Epidermal melanocyte (primary cell): ENCODE measurements around the gene NDUFV3.
"Not testable (repeated sequence)": the region's sequence is repeated elsewhere in the genome, so short reads cannot be mapped to it uniquely, and the experiment has no call there.

ENCODE experiments used
- DNase-seq: peaks from one replicate; pipeline ENCODE4 v3.0.0; 2011; ENCODE audit warnings: low spot score; ENCODE audit not compliant: insufficient read length

The NDUFV3 gene

GRCh38 chr21:42887326-42887725 lies 5.8 kb upstream of the NDUFV3 start:
- no peak for DNase-seq

DNA sequence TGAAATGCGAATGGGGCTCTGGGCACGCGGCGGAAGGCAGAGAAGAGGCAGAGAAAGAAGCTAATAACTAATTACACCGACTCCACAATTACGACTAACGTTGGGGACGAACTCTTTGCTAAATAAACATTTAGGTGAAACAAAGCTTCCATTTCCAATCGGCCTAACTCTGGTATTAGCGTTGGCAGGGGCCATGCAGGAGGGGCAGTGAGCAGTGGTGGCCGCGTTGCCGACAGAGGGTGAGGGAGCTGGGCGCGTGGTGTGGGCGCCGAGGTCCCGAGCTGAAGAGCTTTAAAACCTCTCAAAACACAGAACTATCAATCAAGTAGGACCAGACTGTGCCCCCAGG lies 553 bp upstream of the NDUFV3 start:
- no peak for DNase-seq

DNA sequence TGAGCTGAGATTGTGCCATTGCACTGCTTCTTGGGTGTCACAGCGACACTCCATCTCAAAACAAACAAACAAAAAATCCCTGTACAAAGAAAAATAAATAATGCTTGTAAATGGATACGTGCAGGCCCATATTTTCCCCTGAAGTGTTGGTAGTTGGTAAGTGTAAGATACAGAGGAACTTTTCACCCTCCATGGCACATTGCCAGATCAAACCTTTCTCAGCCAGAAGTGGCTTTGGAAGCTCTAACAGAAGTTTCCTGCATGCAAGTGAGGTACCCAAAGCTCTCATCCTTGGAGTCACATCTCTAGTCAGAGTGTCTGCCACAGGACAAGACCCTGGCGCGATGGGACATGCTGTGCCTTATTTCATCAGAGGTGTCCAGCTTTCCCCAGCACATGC lies 7.3 kb downstream of the NDUFV3 start:
- no peak for DNase-seq

GRCh38 chr21:42903817-42904216 lies 10.7 kb downstream of the NDUFV3 start:
- no peak for DNase-seq

DNA sequence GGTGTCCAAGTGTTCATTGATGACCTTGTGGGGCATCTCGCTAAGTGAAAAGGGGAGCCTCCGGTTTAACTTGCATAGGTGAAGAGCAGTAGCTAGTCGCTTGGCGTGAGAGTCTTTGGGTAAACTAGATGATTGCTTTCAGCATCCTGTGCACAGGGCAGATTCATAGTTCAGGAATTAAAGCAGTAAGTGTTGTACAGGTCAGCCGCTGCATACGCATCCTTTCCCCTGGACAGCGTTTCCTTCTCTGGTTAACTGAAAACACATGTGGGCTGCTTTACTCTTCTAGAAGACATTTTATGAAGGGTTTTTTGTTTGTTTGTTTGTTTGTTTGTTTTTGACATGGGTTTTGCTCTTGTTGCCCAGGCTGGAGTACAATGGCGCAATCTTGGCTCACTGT lies 12.1 kb downstream of the NDUFV3 start:
- DNase-seq: no peak

DNA sequence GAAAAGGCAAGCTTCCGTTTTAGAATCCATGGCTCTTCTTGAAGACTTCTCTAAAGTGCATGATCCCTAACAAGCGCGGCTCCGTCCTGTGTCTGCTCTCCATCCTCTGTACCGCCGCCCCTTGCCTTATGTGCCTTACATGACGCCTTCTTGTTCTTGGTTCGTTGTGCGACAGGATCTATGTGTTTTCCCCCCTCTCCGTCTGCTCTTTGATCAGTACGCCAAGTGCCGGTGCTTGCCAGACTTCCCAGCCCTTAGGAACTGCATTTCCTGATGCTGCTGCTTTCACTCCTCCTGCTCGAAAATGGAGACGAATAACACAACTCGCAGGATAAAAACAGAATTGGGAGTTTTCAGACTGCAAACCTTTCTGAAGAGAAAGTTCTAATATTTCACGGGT lies 13.1 kb downstream of the NDUFV3 start:
- no peak for DNase-seq

GRCh38 chr21:42908484-42908883 lies 15.4 kb downstream of the NDUFV3 start:
- DNase-seq: not testable (repeated sequence)

DNA sequence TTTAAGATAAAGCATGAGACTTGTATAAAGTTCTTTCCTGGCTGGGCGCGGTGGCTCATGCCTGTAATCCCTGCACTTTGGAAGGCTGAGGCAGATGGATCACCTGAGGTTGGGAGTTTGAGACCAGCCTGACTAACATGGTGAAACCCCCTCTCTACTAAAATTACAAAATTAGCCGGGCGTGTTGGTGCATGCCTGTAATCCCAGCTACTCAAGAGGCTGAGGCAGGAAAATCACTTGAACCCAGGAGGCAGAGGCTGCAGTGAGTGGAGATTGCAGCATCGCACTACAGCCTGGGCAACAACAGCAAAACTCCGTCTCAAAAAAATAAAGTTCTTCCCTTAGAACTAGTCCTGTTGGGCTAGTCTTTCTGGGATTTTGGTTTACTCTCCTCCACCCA lies 18.8 kb downstream of the NDUFV3 start:
- not testable (repeated sequence) for DNase-seq

DNA sequence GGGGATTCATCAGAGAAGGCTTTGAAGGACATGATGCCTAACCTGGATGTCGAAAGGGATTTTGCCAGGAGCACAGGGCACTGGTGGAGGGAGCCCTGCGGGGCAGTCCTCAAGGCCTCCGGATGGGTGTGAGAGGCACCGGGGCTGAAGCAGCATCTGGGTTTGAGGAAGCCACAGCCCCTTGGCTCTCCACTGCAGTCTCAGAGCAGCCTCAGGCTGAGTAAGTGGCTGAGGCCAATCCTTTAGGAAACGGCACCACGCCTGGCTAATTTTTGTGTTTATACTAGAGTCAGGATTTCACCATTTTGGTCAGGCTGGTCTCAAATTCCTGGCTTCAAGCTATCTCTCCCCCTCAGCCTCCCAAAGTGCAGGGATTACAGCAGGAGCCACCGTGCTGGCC lies 20.4 kb downstream of the NDUFV3 start:
- no peak for DNase-seq

DNA sequence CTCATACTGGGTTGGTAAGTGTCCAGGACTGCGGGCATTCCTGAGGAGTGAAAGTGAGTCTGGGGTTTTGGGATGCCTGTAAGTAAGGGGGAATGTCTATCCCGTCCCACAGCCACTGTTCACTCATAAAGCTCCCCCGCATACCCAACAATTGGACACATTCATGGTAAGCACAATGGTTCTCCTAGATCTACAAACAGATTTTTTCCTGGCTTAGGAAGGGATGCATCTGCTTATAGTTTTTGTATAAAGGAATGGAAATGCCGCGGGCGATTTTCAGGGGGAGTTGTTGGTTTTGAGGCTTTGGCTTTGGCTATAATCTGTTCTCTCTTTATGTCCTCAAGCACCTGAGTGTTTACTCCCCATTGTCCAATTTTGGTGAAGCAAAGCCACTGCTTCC lies 25.2 kb downstream of the NDUFV3 start:
- no peak for DNase-seq

DNA sequence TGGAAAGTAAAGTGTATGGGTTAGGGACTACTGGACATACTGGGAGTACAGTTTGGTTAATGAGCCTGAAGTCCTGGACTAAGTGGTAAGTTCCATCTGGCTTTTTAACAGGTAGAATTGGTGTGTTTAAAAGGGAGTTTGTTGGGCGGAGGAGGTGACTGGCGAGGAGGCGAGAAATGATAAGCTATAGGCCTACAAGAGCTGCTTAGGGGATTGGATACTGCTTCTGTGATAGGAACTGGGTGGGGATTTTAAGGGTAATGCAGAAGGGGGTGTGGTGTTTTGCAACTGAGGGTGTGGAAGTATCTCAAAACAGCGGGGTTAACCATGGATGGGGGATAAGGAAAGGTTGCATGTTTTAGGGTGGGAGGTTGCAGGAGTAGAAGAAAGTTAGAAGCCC lies 28.8 kb downstream of the NDUFV3 start:
- no peak for DNase-seq

GRCh38 chr21:42922918-42923317 lies 29.8 kb downstream of the NDUFV3 start:
- DNase-seq: no peak

- DNase-seq: peak; percentile 94
Measured at GRCh38 chr21:42923553-42924432, 30.7 kb downstream of the NDUFV3 start.

DNA sequence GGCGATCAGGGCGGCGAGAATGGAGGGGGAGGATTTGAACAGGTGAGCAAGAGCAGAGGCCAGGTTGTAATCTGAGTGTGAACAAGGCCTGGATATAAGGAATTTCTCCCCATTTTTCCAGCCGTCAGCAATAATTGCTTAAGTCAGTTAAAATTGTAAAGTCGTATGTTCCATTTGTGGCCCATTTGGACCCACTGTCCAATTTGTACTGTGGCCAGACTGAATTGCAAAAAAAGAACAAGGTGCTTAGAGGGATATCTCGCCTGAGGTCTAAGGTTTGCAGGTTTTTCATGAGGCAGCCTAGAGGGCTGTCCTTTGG lies 31.3 kb downstream of the NDUFV3 start:
- DNase-seq: no peak

DNA sequence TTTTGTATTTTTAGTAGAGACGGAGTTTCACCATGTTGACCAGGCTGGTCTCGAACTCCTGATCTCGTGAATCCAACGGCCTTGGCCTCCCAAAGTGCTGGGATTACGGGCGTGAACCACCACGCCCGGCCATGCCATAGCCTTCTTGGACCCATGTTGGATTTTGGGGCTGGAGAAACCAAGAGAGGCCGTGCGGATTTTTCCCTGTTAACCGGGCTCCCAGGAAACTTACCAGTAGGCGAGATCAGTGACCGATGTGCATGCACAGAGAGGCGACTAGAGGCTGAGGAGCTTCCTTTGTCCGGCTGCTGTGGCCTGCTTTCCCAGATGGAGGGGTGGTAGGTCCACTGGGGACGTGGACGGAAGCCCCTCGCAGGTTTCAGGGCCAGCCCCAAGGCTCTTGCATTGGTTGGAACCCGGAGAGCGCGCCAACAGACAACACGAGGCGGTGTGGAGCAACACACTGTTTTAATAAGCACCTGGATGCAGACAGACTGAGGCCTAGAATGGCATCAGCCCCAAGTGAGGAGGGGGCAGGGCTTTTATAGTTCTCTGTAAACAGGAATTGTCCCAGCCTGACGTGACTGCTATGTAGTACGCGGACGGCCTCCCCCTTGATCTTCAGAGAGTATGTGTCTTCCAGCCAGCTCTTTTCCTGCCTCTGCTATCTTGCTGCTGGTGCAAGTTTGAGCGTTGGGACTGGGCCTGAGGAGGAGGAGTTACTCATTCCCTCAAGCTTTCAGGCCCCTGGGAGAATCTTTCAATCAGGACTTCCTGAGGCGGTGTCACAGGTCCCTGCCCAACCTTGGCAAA lies 32.2 kb downstream of the NDUFV3 start, which contains the start of gene ERVH48-1:
TSS of gene ERVH48-1 (minus strand) at position 517 of the 813 bp plus-strand sequence. CDS start 6,624 bp downstream, outside the sequence.
- DNase-seq: no peak

DNA sequence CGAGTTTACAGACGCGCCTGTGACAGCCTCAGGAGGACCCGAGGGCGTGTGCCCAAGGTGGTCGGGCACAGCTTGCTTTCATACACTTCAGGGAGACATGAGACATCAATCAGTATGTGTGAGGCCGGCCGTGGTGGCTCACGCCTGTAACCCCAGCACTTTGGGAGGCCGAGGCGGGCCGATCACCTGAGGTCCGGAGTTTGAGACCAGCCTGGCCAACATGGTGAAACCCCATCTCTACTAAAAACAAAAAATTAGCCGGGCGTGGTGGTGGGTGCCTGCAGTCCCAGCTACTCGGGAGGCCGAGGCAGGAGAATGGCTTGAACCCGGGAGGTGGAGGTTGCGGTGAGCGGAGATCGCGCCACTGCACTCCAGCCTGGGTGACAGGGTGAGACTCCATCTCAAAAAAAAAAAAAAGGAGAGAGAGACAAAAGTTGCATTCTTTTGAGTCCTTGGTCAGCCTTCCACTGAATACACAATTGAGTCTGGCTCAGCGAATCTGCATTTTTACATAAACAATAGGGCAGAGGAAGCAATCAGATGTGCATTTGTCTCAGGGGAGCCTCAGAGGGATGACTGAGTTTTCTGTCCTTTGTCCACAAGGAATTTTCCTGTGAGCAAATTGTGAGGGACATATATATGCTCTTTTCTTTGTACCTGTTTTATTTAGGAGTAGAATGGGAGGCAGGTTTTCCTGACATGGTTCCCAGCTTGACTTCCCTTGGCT lies 34.5 kb downstream of the NDUFV3 start:
- not testable (repeated sequence) for DNase-seq

DNA sequence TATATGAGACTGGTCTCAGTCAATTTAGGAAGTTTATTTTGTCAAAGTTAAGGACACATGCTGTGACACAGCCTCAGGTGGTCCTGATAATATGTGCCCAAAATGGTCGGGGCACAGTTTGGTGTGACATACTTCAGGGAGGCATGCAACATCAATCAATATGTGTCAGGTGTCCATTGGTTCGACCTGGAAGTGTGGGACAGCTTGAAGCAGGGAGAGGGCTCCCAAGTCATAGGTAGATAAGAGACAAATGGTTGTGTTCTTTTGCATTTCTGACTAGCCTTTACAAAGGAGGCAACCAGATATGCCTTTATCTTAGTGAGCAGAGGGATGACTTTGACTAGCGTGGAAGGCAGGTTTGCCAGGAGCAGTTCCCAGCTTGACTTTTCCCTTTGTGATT lies 36.9 kb downstream of the NDUFV3 start:
- no peak for DNase-seq

DNA sequence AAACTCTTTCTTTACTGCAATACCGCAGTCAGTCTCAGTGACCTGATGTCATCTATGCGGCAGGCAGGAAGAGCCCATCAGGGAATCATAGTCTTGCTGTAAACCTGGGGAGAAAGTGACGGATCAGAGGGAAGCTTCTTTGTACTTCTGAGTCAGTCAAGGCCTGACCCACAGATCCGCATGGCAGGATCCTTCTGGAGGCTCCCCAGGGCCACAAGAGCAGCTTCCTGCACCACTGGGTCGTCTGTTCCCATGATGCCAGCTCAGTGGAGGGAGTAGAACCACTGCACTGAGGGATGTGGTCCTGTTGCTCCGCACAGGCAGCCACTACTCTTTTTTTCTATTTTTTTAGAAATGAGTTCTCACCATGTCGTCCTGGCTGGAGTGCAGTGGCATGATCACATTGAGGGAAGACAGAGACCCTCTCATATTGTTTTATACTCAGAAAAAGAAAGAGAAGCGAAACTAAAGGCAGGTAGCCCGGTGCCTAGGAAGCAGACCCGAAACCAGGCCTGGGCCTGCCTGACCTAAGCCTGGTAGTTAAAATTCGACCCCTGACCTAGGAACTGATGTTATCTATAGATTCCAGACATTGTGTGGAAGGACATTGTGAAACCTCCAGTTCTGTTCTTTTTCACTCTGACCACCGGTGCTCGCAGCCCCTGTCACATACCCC lies 38.6 kb downstream of the NDUFV3 start:
- DNase-seq: no peak

- not testable (repeated sequence) for DNase-seq
Measured at GRCh38 chr21:42932378-42933136, 39.4 kb downstream of the NDUFV3 start.

- DNase-seq: not testable (repeated sequence)
Measured at GRCh38 chr21:42933137-42933970, 40.2 kb downstream of the NDUFV3 start.
